Fibroblast of lung (primary cell): ENCODE results near the gene H2AZ2. TPM values are rescaled to one million over a fixed set of nuclear protein-coding genes. Genes with fewer than 3 reads are reported as not detected.

Experiments
- DNase-seq, 2 donors: peaks; one replicate each; pipeline versions ENCODE4 v3.0.0 to v3.0.0-alpha.2; 2010; ENCODE audit warnings: low read depth in 2 of 2
- H2AFZ ChIP-seq: 2 replicates; pipeline ENCODE4 v1.5.1; 2012; ENCODE audit warnings: low read length, control low read depth, inconsistent platforms
- H3K27ac ChIP-seq: 2 replicates; pipeline ENCODE4 v1.5.1; 2011; ENCODE audit warnings: low read length, control low read depth; ENCODE audit not compliant: insufficient read depth
- H3K27me3 ChIP-seq: 2 replicates; pipeline ENCODE4 v1.5.1; 2011; ENCODE audit warnings: mild to moderate bottlenecking, low read length; ENCODE audit not compliant: control insufficient read depth, insufficient read depth
- H3K36me3 ChIP-seq: 2 replicates; pipeline ENCODE4 v1.5.1; 2011; ENCODE audit warnings: low read length; ENCODE audit not compliant: control insufficient read depth, insufficient read depth
- H3K4me1 ChIP-seq: 2 replicates; pipeline ENCODE4 v1.5.1; 2011; ENCODE audit warnings: low read length; ENCODE audit not compliant: control insufficient read depth, insufficient read depth; ENCODE audit errors: extremely low read depth
- H3K4me2 ChIP-seq: 2 replicates; pipeline ENCODE4 v1.5.1; 2011; ENCODE audit warnings: low read length, control low read depth; ENCODE audit not compliant: insufficient read depth; ENCODE audit errors: extremely low read depth
- H3K4me3 ChIP-seq, 4 experiments: fragments of 200-600 bp in 1 of 4; sonication (generic) in 1 of 4; replicated peaks in 1 of 4; 2 replicates each; pipeline ENCODE4 v1.5.1; 2011 to 2016; ENCODE audit warnings: low read length in 4 of 4, low read depth in 3 of 4, mild to moderate bottlenecking in 3 of 4, control low read depth in 2 of 4, inconsistent platforms in 1 of 4, mixed read lengths in 1 of 4; ENCODE audit not compliant: insufficient read depth in 1 of 4; ENCODE audit errors: control extremely low read depth in 1 of 4
- H3K79me2 ChIP-seq: 2 replicates; pipeline ENCODE4 v1.5.1; 2012; ENCODE audit warnings: mild to moderate bottlenecking, low read length, inconsistent platforms; ENCODE audit not compliant: control insufficient read depth, insufficient read depth
- H3K9ac ChIP-seq: 2 replicates; pipeline ENCODE4 v1.5.1; 2011; ENCODE audit warnings: mild to moderate bottlenecking, low read length, control low read depth; ENCODE audit not compliant: insufficient read depth
- H3K9me3 ChIP-seq: 2 replicates; pipeline ENCODE4 v1.5.1; 2012; ENCODE audit warnings: low read depth, low read length; ENCODE audit not compliant: control insufficient read depth, insufficient read depth
- H4K20me1 ChIP-seq: 2 replicates; pipeline ENCODE4 v1.5.1; 2011; ENCODE audit warnings: low read length; ENCODE audit not compliant: control insufficient read depth, insufficient read depth; ENCODE audit errors: extremely low read depth
- CTCF ChIP-seq, 2 donors: IDR thresholded peaks in 1 of 2; conservative IDR thresholded peaks in 1 of 2; 1 replicate in 1 of 2; 2 replicates in 1 of 2; pipeline ENCODE4 v1.5.1; 2011 to 2012; ENCODE audit warnings: low read length in 2 of 2, control low read depth in 1 of 2, inconsistent platforms in 1 of 2, low read depth in 1 of 2, mild to moderate bottlenecking in 1 of 2
- EZH2 ChIP-seq: IDR thresholded peaks from 2 replicates; pipeline ENCODE4 v1.5.1; 2012; ENCODE audit warnings: low read length, control low read depth, mild to moderate bottlenecking; ENCODE audit errors: missing control alignments
- polyA plus RNA-seq, 2 donors: library from polyadenylated mRNA; depleted of rRNA in 1 of 2; stranded (reverse) in 1 of 2; unstranded in 1 of 2; fragments of >200 nt; gene quantifications; 2 replicates each; pipeline ENCODE4 v1.2.1, GENCODE V29; 2011 to 2012; ENCODE audit warnings: missing spikeins in 1 of 2
- total RNA-seq: library from RNA; depleted of rRNA; stranded (reverse); fragments of >200 nt; gene quantifications from 2 replicates; pipeline ENCODE4 v1.2.1, GENCODE V29; 2014

The H2AZ2 gene
- total and polyA plus RNA-seq, 2 donors (not counting 1 experiment from before 2014, with no cell fraction given) = 170 to 230 TPM

- Histone ChIP-seq H3K4me2 (no peak overlapping the region), H2AFZ (no peak overlapping the region), H3K27me3 (no peaks in the 10 kb centered on the region), H3K9ac (no peak overlapping the region), H4K20me1 (no peaks in the 10 kb centered on the region), H3K36me3 (no peaks in the 10 kb centered on the region), H3K9me3 (no peaks in the 10 kb centered on the region), H3K27ac (no peak overlapping the region), H3K4me3 (no peak overlapping the region), H3K79me2 (no peaks in the 10 kb centered on the region), H3K4me1 (no peaks in the 10 kb centered on the region)
- no peak for TF ChIP-seq EZH2
- TF ChIP-seq CTCF (conservative IDR thresholded peaks at IDR 0.05 in 1 of 2, IDR thresholded peaks at IDR 0.05 in 1 of 2; ENCODE audit: low read depth in 1 of 2, low read length in 2 of 2) = no peak
- DNase-seq = no peak
These were observed 24.6 kb downstream of the H2AZ2 start for GRCh38 chr7:44823255-44823781.

- no peak for TF ChIP-seq CTCF (conservative IDR thresholded peaks at IDR 0.05 in 1 of 2, IDR thresholded peaks at IDR 0.05 in 1 of 2; ENCODE audit: low read depth in 1 of 2, low read length in 2 of 2)
- no peak for TF ChIP-seq EZH2
- H3K27me3 ChIP-seq = no peaks in the 10 kb centered on the region
- H3K4me3 ChIP-seq = no peak overlapping the region
- H3K9me3 ChIP-seq = no peaks in the 10 kb centered on the region
- H3K4me2 ChIP-seq = no peak overlapping the region
- no peak overlapping the region for H3K9ac ChIP-seq
- no peaks in the 10 kb centered on the region for H3K36me3 ChIP-seq
- no peak overlapping the region for H2AFZ ChIP-seq
- H4K20me1 ChIP-seq = no peaks in the 10 kb centered on the region
- H3K4me1 ChIP-seq = no peaks in the 10 kb centered on the region
- no peak for DNase-seq
- H3K27ac ChIP-seq = no peak overlapping the region
- no peaks in the 10 kb centered on the region for H3K79me2 ChIP-seq
These were observed 28.6 kb downstream of the H2AZ2 start for GRCh38 chr7:44819292-44819691.

GRCh38 chr7:44814919-44815318 is 33.0 kb downstream of the H2AZ2 start:
- Histone ChIP-seq H2AFZ (no peak overlapping the region), H4K20me1 (no peaks in the 10 kb centered on the region), H3K9ac (no peak overlapping the region), H3K4me1 (no peaks in the 10 kb centered on the region), H3K27ac (no peak overlapping the region), H3K9me3 (no peaks in the 10 kb centered on the region), H3K27me3 (no peaks in the 10 kb centered on the region), H3K36me3 (no peaks in the 10 kb centered on the region), H3K4me3 (no peak overlapping the region), H3K79me2 (no peaks in the 10 kb centered on the region), H3K4me2 (no peak overlapping the region)
- no peak for DNase-seq
- TF ChIP-seq CTCF (conservative IDR thresholded peaks at IDR 0.05 in 1 of 2, IDR thresholded peaks at IDR 0.05 in 1 of 2; ENCODE audit: low read depth in 1 of 2, low read length in 2 of 2) (no peak), EZH2 (no peak)
